Thyroid gland (tissue), 4 donors: ENCODE measurements around the gene SMO. TPM values are rescaled to one million over a fixed set of nuclear protein-coding genes. Genes with fewer than 3 reads are reported as not detected.

ENCODE experiments used
- DNase-seq, 2 donors: peaks; one replicate each; pipeline ENCODE4 v3.0.0-alpha.2; 2019
- H3K27ac ChIP-seq, 3 donors: fragments of 200-600 bp; sonication (generic); 1 replicate in 2 of 3; 2 replicates in 1 of 3; pipeline ENCODE4 v1.5.1; 2016 to 2019; ENCODE audit warnings: mild to moderate bottlenecking in 1 of 3, moderate library complexity in 1 of 3
- H3K27me3 ChIP-seq: fragments of 200-600 bp; sonication (generic); one replicate; pipeline ENCODE4 v1.5.1; 2019
- H3K36me3 ChIP-seq, 2 donors: fragments of 200-600 bp; sonication (generic); one replicate each; pipeline ENCODE4 v1.5.1; 2016 to 2019
- H3K4me1 ChIP-seq, 2 donors: fragments of 200-600 bp; sonication (generic); one replicate each; pipeline ENCODE4 v1.5.1; 2017 to 2019
- H3K4me3 ChIP-seq, 3 donors: fragments of 200-600 bp; sonication (generic); replicated peaks in 1 of 3; 1 replicate in 2 of 3; 2 replicates in 1 of 3; pipeline ENCODE4 v1.5.1; 2016; ENCODE audit warnings: mild to moderate bottlenecking in 1 of 3
- H3K9me3 ChIP-seq: fragments of 200-600 bp; sonication (generic); one replicate; pipeline ENCODE4 v1.5.1; 2017
- CTCF ChIP-seq, 6 experiments: fragments of 200-600 bp in 3 of 6; fragments of 450-650 bp in 3 of 6; sonication (generic) in 3 of 6; IDR thresholded peaks; one replicate each; pipeline ENCODE4 v1.5.1; 2016 to 2019; ENCODE audit warnings: antibody characterized with exemption in 6 of 6, mild to moderate bottlenecking in 2 of 6, inconsistent platforms in 1 of 6, moderate library complexity in 1 of 6
- POLR2A ChIP-seq, 2 donors: fragments of 450-650 bp; IDR thresholded peaks; one replicate each; pipeline ENCODE4 v1.6.1; 2017; ENCODE audit warnings: antibody characterized with exemption in 2 of 2, mild to moderate bottlenecking in 2 of 2, moderate library complexity in 1 of 2
- WGBS, 2 donors: methylation state at CpG; one replicate each; pipeline ENCODE4 v1.1.5; 2017; 5-methylcytosine and 5-hydroxymethylcytosine counted together
- intact Hi-C: fragments of 100-400 bp; cut with DNase I; formaldehyde crosslinking; loops from one replicate; pipeline ENCODE4 v1.15.1; 2023
- total RNA-seq, 4 donors: library from RNA; depleted of rRNA; stranded (reverse); fragments of >200 nt; gene quantifications; one replicate each; pipeline ENCODE4 v1.2.3, GENCODE V29; 2016

The SMO gene
- total RNA-seq, 4 donors from 2014 or later, result 10.5 to 17.4 (median 14.7) TPM

GRCh38 chr7:129222064-129222463 is 33.6 kb downstream of the SMO start:
- TF ChIP-seq CTCF (IDR thresholded peaks at IDR 0.05) (no peak), POLR2A (IDR thresholded peaks at IDR 0.05) (no peak)
- intact Hi-C loops, result no loop called here
- Histone ChIP-seq H3K27ac (no peak overlapping the region), H3K27me3 (no peaks in the 10 kb centered on the region), H3K9me3 (no peaks in the 10 kb centered on the region), H3K4me3 (no peak overlapping the region), H3K36me3 (no peaks in the 10 kb centered on the region), H3K4me1 (peaks cover 7 to 12% of the 10 kb centered on the region in 2 donors)
- WGBS, 2 donors, result 41 to 56% methylated on average over 4 of the region's 4 CpGs
- no peak for DNase-seq

- Histone ChIP-seq H3K4me3 (peak within 1 kb of the TSS; percentile 70 to 93 (median 89)), H3K36me3 (no peaks in the 10 kb centered on the region), H3K4me1 (peaks cover 20 to 25% of the 10 kb centered on the region in 2 donors), H3K9me3 (no peaks in the 10 kb centered on the region), H3K27ac (peak within 1 kb of the TSS; percentile 84 to 99 (median 89)), H3K27me3 (no peaks in the 10 kb centered on the region)
- peak; percentile 99 for DNase-seq
- intact Hi-C loops, result no loop called here
- 0 to 1% methylated on average over 24 to 34 of the region's 63 CpGs for WGBS, 2 donors
- TF ChIP-seq POLR2A (IDR thresholded peaks at IDR 0.05), result peak; percentile 54 to 92
- no peak for TF ChIP-seq CTCF (IDR thresholded peaks at IDR 0.05)
Measured at GRCh38 chr7:129224251-129225205, 36.1 kb downstream of the SMO start, which contains the start of gene AHCYL2. Gene AHCYL2, plus strand, starts transcription at chr7:129225030.

GRCh38 chr7:129225206-129225930 is 36.9 kb downstream of the SMO start:
- peaks cover 20 to 25% of the 10 kb centered on the region in 2 donors for H3K4me1 ChIP-seq
- peak; percentile 63 to 64 for DNase-seq
- WGBS, 2 donors, result 0% methylated on average over 16 to 19 of the region's 60 CpGs
- H3K9me3 ChIP-seq, result no peaks in the 10 kb centered on the region
- intact Hi-C loops, result no loop called here
- H3K27me3 ChIP-seq, result no peaks in the 10 kb centered on the region
- TF ChIP-seq POLR2A (IDR thresholded peaks at IDR 0.05), result no peak
- peak in 1 of 6 experiments; percentile 2 for TF ChIP-seq CTCF (IDR thresholded peaks at IDR 0.05)
- H3K27ac ChIP-seq, result peak overlapping the region; percentile 84 to 89 (median 84)
- peak overlapping the region; percentile 70 to 93 (median 89) for H3K4me3 ChIP-seq
- H3K36me3 ChIP-seq, result no peaks in the 10 kb centered on the region

GRCh38 chr7:129225931-129226572 is 37.6 kb downstream of the SMO start:
- 22% methylated on average over 11 of the region's 11 CpGs for WGBS, 2 donors
- intact Hi-C loops, result no loop called here
- TF ChIP-seq POLR2A (IDR thresholded peaks at IDR 0.05) (no peak), CTCF (IDR thresholded peaks at IDR 0.05) (no peak)
- no peak for DNase-seq
- Histone ChIP-seq H3K27me3 (no peaks in the 10 kb centered on the region), H3K4me1 (peaks cover 20 to 25% of the 10 kb centered on the region in 2 donors), H3K27ac (peak overlapping the region in 2 of 3 donors; percentile 84 to 89), H3K4me3 (peak overlapping the region; percentile 70 to 93 (median 89)), H3K9me3 (no peaks in the 10 kb centered on the region), H3K36me3 (no peaks in the 10 kb centered on the region)
